GM21723 (cell line): ENCODE data around the gene IL12RB1.
"Not testable (repeated sequence)": the region's sequence is repeated elsewhere in the genome, so short reads cannot be mapped to it uniquely, and the experiment has no call there.

ENCODE experiments used
- ATAC-seq: cut with Tn5 transposase; IDR thresholded peaks from one replicate; pipeline ENCODE4 v1.9.1; 2021; ENCODE audit warnings: mild to moderate bottlenecking, moderate library complexity; ENCODE audit not compliant: unreplicated experiment

Gene IL12RB1

GRCh38 chr19:18051887-18052286 is 34.8 kb downstream of the IL12RB1 start:
- ATAC-seq = no peak

GRCh38 chr19:18049385-18049784 is 37.3 kb downstream of the IL12RB1 start:
- no peak for ATAC-seq

- no peak for ATAC-seq
Observed at GRCh38 chr19:18046059-18046718, 40.5 kb downstream of the IL12RB1 start.

- no peak for ATAC-seq
Observed at GRCh38 chr19:18045307-18046050, 41.3 kb downstream of the IL12RB1 start.

- peak; percentile 91 for ATAC-seq
Observed at GRCh38 chr19:18044825-18045304, 41.9 kb downstream of the IL12RB1 start.

- ATAC-seq = no peak
Observed at GRCh38 chr19:18043676-18044075, 43.1 kb downstream of the IL12RB1 start.

- ATAC-seq = no peak
Observed at GRCh38 chr19:18041054-18041453, 45.7 kb downstream of the IL12RB1 start.

- not testable (repeated sequence) for ATAC-seq
Observed at GRCh38 chr19:18032102-18032501, 54.6 kb downstream of the IL12RB1 start.

- not testable (repeated sequence) for ATAC-seq
Observed at GRCh38 chr19:18031401-18031800, 55.3 kb downstream of the IL12RB1 start.

- no peak for ATAC-seq
Observed at GRCh38 chr19:18029617-18030338, 57.0 kb downstream of the IL12RB1 start.

GRCh38 chr19:18027151-18027550 is 59.6 kb downstream of the IL12RB1 start:
- ATAC-seq = no peak

GRCh38 chr19:18023622-18024251 is 63.0 kb downstream of the IL12RB1 start:
- no peak for ATAC-seq

GRCh38 chr19:18021121-18021755 is 65.5 kb downstream of the IL12RB1 start:
- ATAC-seq = no peak

- ATAC-seq = no peak
Observed at GRCh38 chr19:18020212-18021085, 66.3 kb downstream of the IL12RB1 start.

GRCh38 chr19:18017275-18018083 is 69.3 kb downstream of the IL12RB1 start:
- ATAC-seq = no peak

- ATAC-seq = no peak
Observed at GRCh38 chr19:18016209-18016910, 70.4 kb downstream of the IL12RB1 start.

- ATAC-seq = no peak
Observed at GRCh38 chr19:18014197-18014596, 72.5 kb downstream of the IL12RB1 start.
